ENCODE data around the gene ARHGAP29. TPM values are rescaled to one million over a fixed set of nuclear protein-coding genes. Genes with fewer than 3 reads are reported as not detected.

Gene ARHGAP29
- total RNA-seq, result 1 to 10 TPM; 4.1 to 8.9 (median 5.4) TPM

- no peaks in the 10 kb centered on the region for H3K9me3 ChIP-seq
- H3K27me3 ChIP-seq, result peaks cover 92% of the 10 kb centered on the region
- H3K4me3 ChIP-seq, result peak within 1 kb of the TSS; percentile 62 to 85 (median 68)
- peak; percentile 83 for DNase-seq
- no peaks in the 10 kb centered on the region for H3K36me3 ChIP-seq
- intact Hi-C loops (cut with DNase I; ENCODE audit: low total_unique reads) (loop anchor here (10.0 kb wide), 1 partner anchor 173 kb away; no protein-coding TSS in a partner anchor), in situ Hi-C loops (cut with MboI; ENCODE audit: low pct_ligation_motif_present in 1 of 4, low pct_unique_long_range_greater_than_20kb in 1 of 4, low sequenced_read_pairs in 3 of 4) (loop anchor here in 1 of 4 donors (25.0 kb wide), 1 partner anchor 175 kb away; no protein-coding TSS in a partner anchor)
- WGBS, 2 donors (ENCODE audit: low coverage in 1 of 2), result 6 to 8% methylated on average over 18 to 47 of the region's 88 CpGs
- TF ChIP-seq POLR2A (IDR thresholded peaks at IDR 0.05), result peak; percentile 33
- no peak for TF ChIP-seq EP300 (IDR thresholded peaks at IDR 0.05; ENCODE audit: low read depth)
- TF ChIP-seq POLR2AphosphoS5 (IDR thresholded peaks at IDR 0.05), result peak; percentile 46 to 73 (median 65)
- peak within 1 kb of the TSS; percentile 77 to 81 (median 78) for H3K27ac ChIP-seq
- peaks cover 0 to 18% (median 7%) of the 10 kb centered on the region in 4 donors for H3K4me1 ChIP-seq
Observed at GRCh38 chr1:94237291-94238226, at the start of gene ARHGAP29. Gene ARHGAP29 (minus strand): TSS chr1:94237584. CDS start chr1:94231611, 5,973 bp downstream.

- no peak for DNase-seq
- Histone ChIP-seq H3K4me3 (no peak overlapping the region), H3K4me1 (no peaks in the 10 kb centered on the region), H3K36me3 (no peaks in the 10 kb centered on the region), H3K27me3 (no peaks in the 10 kb centered on the region), H3K9me3 (no peaks in the 10 kb centered on the region), H3K27ac (no peak overlapping the region)
- in situ Hi-C loops (cut with MboI; ENCODE audit: low pct_ligation_motif_present in 1 of 4, low pct_unique_long_range_greater_than_20kb in 1 of 4, low sequenced_read_pairs in 3 of 4), result no loop called here
- TF ChIP-seq POLR2A (IDR thresholded peaks at IDR 0.05), result no peak
- no peak for TF ChIP-seq EP300 (IDR thresholded peaks at IDR 0.05; ENCODE audit: low read depth)
- no peak for TF ChIP-seq CTCF (IDR thresholded peaks at IDR 0.05)
- TF ChIP-seq POLR2AphosphoS5 (IDR thresholded peaks at IDR 0.05), result no peak
- intact Hi-C loops (cut with DNase I; ENCODE audit: low total_unique reads), result no loop called here
- 49% methylated on average over 3 of the region's 3 CpGs for WGBS, 2 donors (ENCODE audit: low coverage in 1 of 2)
Observed at GRCh38 chr1:94286864-94287437, 49.6 kb upstream of the ARHGAP29 start.

GRCh38 chr1:94285031-94285654, 47.8 kb upstream of the ARHGAP29 start:
- Histone ChIP-seq H3K4me1 (no peaks in the 10 kb centered on the region), H3K27ac (no peak overlapping the region), H3K4me3 (no peak overlapping the region), H3K27me3 (no peaks in the 10 kb centered on the region), H3K9me3 (no peaks in the 10 kb centered on the region), H3K36me3 (no peaks in the 10 kb centered on the region)
- 64 to 65% methylated on average over 4 of the region's 4 CpGs for WGBS, 2 donors (ENCODE audit: low coverage in 1 of 2)
- in situ Hi-C loops (cut with MboI; ENCODE audit: low pct_ligation_motif_present in 1 of 4, low pct_unique_long_range_greater_than_20kb in 1 of 4, low sequenced_read_pairs in 3 of 4), result no loop called here
- DNase-seq, result no peak
- intact Hi-C loops (cut with DNase I; ENCODE audit: low total_unique reads), result no loop called here
- TF ChIP-seq EP300 (IDR thresholded peaks at IDR 0.05; ENCODE audit: low read depth) (no peak), POLR2A (IDR thresholded peaks at IDR 0.05) (no peak), POLR2AphosphoS5 (IDR thresholded peaks at IDR 0.05) (no peak), CTCF (IDR thresholded peaks at IDR 0.05) (no peak)

- DNase-seq, result no peak
- WGBS, 2 donors (ENCODE audit: low coverage in 1 of 2), result 63 to 92% methylated on average over 2 of the region's 2 CpGs
- H3K4me1 ChIP-seq, result no peaks in the 10 kb centered on the region
- no peaks in the 10 kb centered on the region for H3K9me3 ChIP-seq
- no peak overlapping the region for H3K27ac ChIP-seq
- H3K36me3 ChIP-seq, result no peaks in the 10 kb centered on the region
- no peak overlapping the region for H3K4me3 ChIP-seq
- intact Hi-C loops (cut with DNase I; ENCODE audit: low total_unique reads), result no loop called here
- in situ Hi-C loops (cut with MboI; ENCODE audit: low pct_ligation_motif_present in 1 of 4, low pct_unique_long_range_greater_than_20kb in 1 of 4, low sequenced_read_pairs in 3 of 4), result no loop called here
- TF ChIP-seq EP300 (IDR thresholded peaks at IDR 0.05; ENCODE audit: low read depth) (no peak), CTCF (IDR thresholded peaks at IDR 0.05) (no peak), POLR2AphosphoS5 (IDR thresholded peaks at IDR 0.05) (no peak), POLR2A (IDR thresholded peaks at IDR 0.05) (no peak)
- H3K27me3 ChIP-seq, result no peaks in the 10 kb centered on the region
Observed at GRCh38 chr1:94284476-94284875, 47.1 kb upstream of the ARHGAP29 start.
